ENCODE data around the gene MOSPD3. TPM values are rescaled to one million over a fixed set of nuclear protein-coding genes. Genes with fewer than 3 reads are reported as not detected.

MOSPD3 gene
- total and polyA plus RNA-seq, 2 donors (not counting 3 experiments of a cell fraction or from before 2014, with no cell fraction given) = 24.4 to 40.7 TPM

DNA sequence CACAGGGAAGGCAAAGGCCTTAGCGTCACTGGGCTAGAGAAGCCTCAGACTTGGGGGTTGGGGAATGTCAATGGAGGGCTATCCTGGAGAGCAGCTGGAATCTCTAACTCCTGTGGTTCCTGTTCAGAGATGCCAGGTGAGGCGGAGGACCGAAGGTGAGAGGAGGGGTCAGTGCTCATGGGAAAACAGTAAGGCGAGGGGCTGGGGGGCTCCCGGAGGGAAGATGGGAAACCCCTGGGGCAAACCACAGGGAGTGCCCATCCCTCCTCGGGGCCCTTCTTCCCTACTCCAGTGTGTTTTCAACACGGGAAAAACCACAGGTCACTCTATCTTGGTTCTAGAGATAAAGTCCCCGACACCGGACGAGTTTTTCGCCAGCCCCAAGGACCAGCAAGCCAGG lies 29.7 kb upstream of the MOSPD3 start:
- H3K27me3 ChIP-seq (ENCODE audit: control insufficient read depth in 2 of 2, insufficient read depth in 2 of 2, low read length in 2 of 2) = no peaks in the 10 kb centered on the region
- ChIA-PET POLR2A (no interaction called here), CTCF (interaction anchor here (1.3 to 3.3 kb wide), 5 partner anchors 18 to 270 kb away, joined by 3 to 19 read pairs (median 5); partner anchors contain the start of gene SLC12A9)
- TF ChIP-seq JUN (IDR thresholded peaks at IDR 0.05; ENCODE audit: borderline replicate concordance, insufficient read depth, insufficient read length, low read depth) (no peak), GATA2 (IDR thresholded peaks at IDR 0.05; ENCODE audit: insufficient read depth, insufficient read length, low read depth, low read length) (no peak), FOS (IDR thresholded peaks at IDR 0.05; ENCODE audit: borderline replicate concordance, insufficient read depth, low read length) (no peak), EZH2 (IDR thresholded peaks at IDR 0.05; ENCODE audit: borderline replicate concordance, low read depth, low read length, severe bottlenecking) (no peak), MYC (IDR thresholded peaks at IDR 0.05; ENCODE audit: low read depth, low read length) (no peak), POLR2A (IDR thresholded peaks at IDR 0.05; ENCODE audit: low read depth, low read length) (no peak), POLR2AphosphoS5 (IDR thresholded peaks at IDR 0.05; ENCODE audit: insufficient read depth, low read depth, low read length) (no peak)
- TF ChIP-seq, protein P1, sequence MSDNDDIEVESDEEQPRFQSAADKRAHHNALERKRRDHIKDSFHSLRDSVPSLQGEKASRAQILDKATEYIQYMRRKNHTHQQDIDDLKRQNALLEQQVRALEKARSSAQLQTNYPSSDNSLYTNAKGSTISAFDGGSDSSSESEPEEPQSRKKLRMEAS (IDR thresholded peaks at IDR 0.05; ENCODE audit: insufficient read depth, insufficient read length) = no peak
- TF ChIP-seq, protein P2, sequence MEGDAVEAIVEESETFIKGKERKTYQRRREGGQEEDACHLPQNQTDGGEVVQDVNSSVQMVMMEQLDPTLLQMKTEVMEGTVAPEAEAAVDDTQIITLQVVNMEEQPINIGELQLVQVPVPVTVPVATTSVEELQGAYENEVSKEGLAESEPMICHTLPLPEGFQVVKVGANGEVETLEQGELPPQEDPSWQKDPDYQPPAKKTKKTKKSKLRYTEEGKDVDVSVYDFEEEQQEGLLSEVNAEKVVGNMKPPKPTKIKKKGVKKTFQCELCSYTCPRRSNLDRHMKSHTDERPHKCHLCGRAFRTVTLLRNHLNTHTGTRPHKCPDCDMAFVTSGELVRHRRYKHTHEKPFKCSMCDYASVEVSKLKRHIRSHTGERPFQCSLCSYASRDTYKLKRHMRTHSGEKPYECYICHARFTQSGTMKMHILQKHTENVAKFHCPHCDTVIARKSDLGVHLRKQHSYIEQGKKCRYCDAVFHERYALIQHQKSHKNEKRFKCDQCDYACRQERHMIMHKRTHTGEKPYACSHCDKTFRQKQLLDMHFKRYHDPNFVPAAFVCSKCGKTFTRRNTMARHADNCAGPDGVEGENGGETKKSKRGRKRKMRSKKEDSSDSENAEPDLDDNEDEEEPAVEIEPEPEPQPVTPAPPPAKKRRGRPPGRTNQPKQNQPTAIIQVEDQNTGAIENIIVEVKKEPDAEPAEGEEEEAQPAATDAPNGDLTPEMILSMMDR (IDR thresholded peaks at IDR 0.05; ENCODE audit: extremely low read depth in 1 of 2, insufficient read depth in 1 of 2, low read depth in 1 of 2, low read length in 2 of 2) = no peak
- intact Hi-C loops (cut with micrococcal nuclease) = loop anchor here (10.0 kb wide), 1 partner anchor 282 kb away; the partner anchor contains the start of gene TRIP6
- no peaks in the 10 kb centered on the region for H3K9me1 ChIP-seq (replicated peaks; ENCODE audit: control insufficient read depth, extremely low read depth, insufficient read depth, low read length)
- peak overlapping the region; percentile 61 for H3K27ac ChIP-seq (ENCODE audit: insufficient read depth, low read depth, low read length)
- no peak for FAIRE-seq
- no TSS peak for BruUV-seq (replicated peaks)
- H3K9me3 ChIP-seq (replicated peaks; ENCODE audit: control insufficient read depth, insufficient read depth, low read length) = no peaks in the 10 kb centered on the region
- peaks cover 29% of the 10 kb centered on the region for H3K79me2 ChIP-seq (ENCODE audit: control insufficient read depth, insufficient read depth, low read length)
- peaks cover 18 to 34% of the 10 kb centered on the region in 2 experiments for H3K36me3 ChIP-seq (ENCODE audit: control insufficient read depth in 2 of 2, extremely low read depth in 1 of 2, insufficient read depth in 2 of 2, low read length in 2 of 2)
- peaks cover 32% of the 10 kb centered on the region for H3K4me1 ChIP-seq (ENCODE audit: control insufficient read depth, extremely low read depth, insufficient read depth, low read length)
- no peaks in the 10 kb centered on the region for H4K20me1 ChIP-seq (replicated peaks; ENCODE audit: control insufficient read depth, extremely low read depth, insufficient read depth, low read length)
- H3K4me3 ChIP-seq (replicated peaks in 1 of 3; ENCODE audit: insufficient read depth in 1 of 3, low read depth in 1 of 3, low read length in 3 of 3) = no peak overlapping the region
- no peak for DNase-seq (ENCODE audit: low read depth, low spot score)
- dilution Hi-C loops (cut with MboI; ENCODE audit: extremely low pct_ligation_motif_present, low sequenced_read_pairs) = no loop called here
- no peak overlapping the region for H2AFZ ChIP-seq (ENCODE audit: low read depth, low read length)
- peak overlapping the region; percentile 63 for H3K4me2 ChIP-seq (ENCODE audit: insufficient read depth, low read length)
- no peak overlapping the region for H3K9ac ChIP-seq (replicated peaks; ENCODE audit: extremely low read depth, insufficient read depth, low read length)

Data from endothelial cell of umbilical vein (primary cell).